Vagina (tissue), 2 donors: ENCODE results near the gene CISD3. TPM values are rescaled to one million over a fixed set of nuclear protein-coding genes. Genes with fewer than 3 reads are reported as not detected.

Source experiments
- DNase-seq, 2 donors: peaks; one replicate each; pipeline ENCODE4 v3.0.0-alpha.2; 2017; ENCODE audit errors: extremely low spot score in 2 of 2
- H3K27ac ChIP-seq: fragments of 200-600 bp; sonication (generic); one replicate; pipeline ENCODE4 v1.5.1; 2019
- H3K27me3 ChIP-seq: fragments of 200-600 bp; sonication (generic); one replicate; pipeline ENCODE4 v1.5.1; 2019
- H3K36me3 ChIP-seq, 2 donors: fragments of 200-600 bp; sonication (generic); one replicate each; pipeline ENCODE4 v1.5.1; 2017 to 2019
- H3K4me1 ChIP-seq: fragments of 200-600 bp; sonication (generic); one replicate; pipeline ENCODE4 v1.5.1; 2019
- H3K4me3 ChIP-seq, 2 donors: fragments of 200-600 bp; sonication (generic); 1 replicate in 1 of 2; 2 replicates in 1 of 2; pipeline ENCODE4 v1.5.1; 2016 to 2019
- H3K9me3 ChIP-seq: fragments of 200-600 bp; sonication (generic); one replicate; pipeline ENCODE4 v1.5.1; 2019
- POLR2A ChIP-seq, 2 donors: fragments of 450-650 bp; IDR thresholded peaks; one replicate each; pipeline ENCODE4 v1.6.1; 2017; ENCODE audit warnings: antibody characterized with exemption in 2 of 2, mild to moderate bottlenecking in 2 of 2, moderate library complexity in 2 of 2
- POLR2AphosphoS5 ChIP-seq, 2 donors: sonication (generic); formaldehyde crosslinking; IDR thresholded peaks; one replicate each; pipeline ENCODE4 v1.9.0; 2017; ENCODE audit warnings: antibody characterized with exemption in 2 of 2, mild to moderate bottlenecking in 2 of 2, low read depth in 1 of 2; ENCODE audit not compliant: insufficient read depth in 1 of 2
- intact Hi-C: fragments of 100-400 bp; cut with DNase I; formaldehyde crosslinking; loops from one replicate; pipeline ENCODE4 v1.15.1; 2023
- total RNA-seq: library from RNA; depleted of rRNA; stranded (reverse); fragments of >200 nt; gene quantifications from one replicate; pipeline ENCODE4 v1.2.3, GENCODE V29; 2016
- TF ChIP-seq, protein P1 (sequence below), 3 experiments: fragments of 450-650 bp in 2 of 3; fragments of 200-600 bp in 1 of 3; sonication (generic) in 1 of 3; IDR thresholded peaks; one replicate each; pipeline ENCODE4 v1.5.1; 2017 to 2019; ENCODE audit warnings: antibody characterized with exemption in 3 of 3, mild to moderate bottlenecking in 2 of 3, moderate library complexity in 2 of 3

CISD3 gene
- total RNA-seq, 1 donor from 2014 or later, result 12.8 TPM

DNA sequence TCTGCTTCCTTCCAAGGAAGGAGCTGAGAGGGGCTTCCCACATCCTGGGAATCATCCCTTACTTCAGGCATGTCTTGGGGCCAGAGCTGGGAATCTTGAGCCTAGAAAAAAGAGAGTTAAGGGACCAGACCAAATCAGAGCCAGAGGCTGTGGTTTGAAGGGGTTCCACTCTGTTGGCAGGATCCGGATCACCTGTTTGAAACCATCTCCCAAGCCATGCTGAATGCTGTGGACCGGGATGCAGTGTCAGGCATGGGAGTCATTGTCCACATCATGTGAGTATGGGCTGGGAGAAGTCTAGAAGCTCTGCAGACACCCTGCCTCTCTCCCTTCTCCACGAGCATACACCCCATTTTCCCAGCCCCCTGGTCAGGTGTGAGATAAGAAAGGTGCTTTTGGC is 32.1 kb downstream of the CISD3 start:
- Histone ChIP-seq H3K36me3 (peaks cover 0 to 88% of the 10 kb centered on the region in 2 donors), H3K27ac (no peak overlapping the region), H3K9me3 (no peaks in the 10 kb centered on the region), H3K27me3 (no peaks in the 10 kb centered on the region), H3K4me3 (no peak overlapping the region), H3K4me1 (no peaks in the 10 kb centered on the region)
- TF ChIP-seq POLR2A (IDR thresholded peaks at IDR 0.05) (no peak), POLR2AphosphoS5 (IDR thresholded peaks at IDR 0.05; ENCODE audit: insufficient read depth in 1 of 2, low read depth in 1 of 2) (no peak)
- TF ChIP-seq, protein P1, sequence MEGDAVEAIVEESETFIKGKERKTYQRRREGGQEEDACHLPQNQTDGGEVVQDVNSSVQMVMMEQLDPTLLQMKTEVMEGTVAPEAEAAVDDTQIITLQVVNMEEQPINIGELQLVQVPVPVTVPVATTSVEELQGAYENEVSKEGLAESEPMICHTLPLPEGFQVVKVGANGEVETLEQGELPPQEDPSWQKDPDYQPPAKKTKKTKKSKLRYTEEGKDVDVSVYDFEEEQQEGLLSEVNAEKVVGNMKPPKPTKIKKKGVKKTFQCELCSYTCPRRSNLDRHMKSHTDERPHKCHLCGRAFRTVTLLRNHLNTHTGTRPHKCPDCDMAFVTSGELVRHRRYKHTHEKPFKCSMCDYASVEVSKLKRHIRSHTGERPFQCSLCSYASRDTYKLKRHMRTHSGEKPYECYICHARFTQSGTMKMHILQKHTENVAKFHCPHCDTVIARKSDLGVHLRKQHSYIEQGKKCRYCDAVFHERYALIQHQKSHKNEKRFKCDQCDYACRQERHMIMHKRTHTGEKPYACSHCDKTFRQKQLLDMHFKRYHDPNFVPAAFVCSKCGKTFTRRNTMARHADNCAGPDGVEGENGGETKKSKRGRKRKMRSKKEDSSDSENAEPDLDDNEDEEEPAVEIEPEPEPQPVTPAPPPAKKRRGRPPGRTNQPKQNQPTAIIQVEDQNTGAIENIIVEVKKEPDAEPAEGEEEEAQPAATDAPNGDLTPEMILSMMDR (IDR thresholded peaks at IDR 0.05), result no peak
- intact Hi-C loops, result no loop called here
- DNase-seq, result no peak

DNA sequence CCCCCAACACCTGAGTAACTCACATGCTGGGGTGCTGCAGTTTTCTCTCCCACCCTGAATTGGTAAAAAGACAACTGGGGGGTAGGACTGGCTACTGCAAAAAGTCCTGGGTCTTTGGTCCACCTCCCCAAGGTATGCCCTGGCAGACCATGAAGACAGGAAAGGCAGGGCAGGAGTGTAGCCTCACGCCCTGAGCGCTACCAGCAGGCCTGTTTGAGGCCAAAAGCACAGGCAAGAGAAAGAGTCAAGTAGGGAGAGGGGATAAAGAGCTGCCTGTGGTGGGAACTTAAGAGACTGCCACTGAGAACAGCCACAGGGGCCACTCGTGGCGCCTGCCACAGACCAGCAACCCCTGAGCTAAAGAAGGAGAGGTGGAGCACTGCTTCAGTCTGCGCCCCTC is 36.2 kb downstream of the CISD3 start:
- Histone ChIP-seq H3K4me1 (no peaks in the 10 kb centered on the region), H3K36me3 (peaks cover 0 to 87% of the 10 kb centered on the region in 2 donors), H3K27me3 (no peaks in the 10 kb centered on the region), H3K4me3 (no peak overlapping the region), H3K27ac (no peak overlapping the region), H3K9me3 (no peaks in the 10 kb centered on the region)
- intact Hi-C loops, result no loop called here
- no peak for DNase-seq
- TF ChIP-seq, protein P1 (IDR thresholded peaks at IDR 0.05), result no peak
- TF ChIP-seq POLR2AphosphoS5 (IDR thresholded peaks at IDR 0.05; ENCODE audit: insufficient read depth in 1 of 2, low read depth in 1 of 2), result no peak

DNA sequence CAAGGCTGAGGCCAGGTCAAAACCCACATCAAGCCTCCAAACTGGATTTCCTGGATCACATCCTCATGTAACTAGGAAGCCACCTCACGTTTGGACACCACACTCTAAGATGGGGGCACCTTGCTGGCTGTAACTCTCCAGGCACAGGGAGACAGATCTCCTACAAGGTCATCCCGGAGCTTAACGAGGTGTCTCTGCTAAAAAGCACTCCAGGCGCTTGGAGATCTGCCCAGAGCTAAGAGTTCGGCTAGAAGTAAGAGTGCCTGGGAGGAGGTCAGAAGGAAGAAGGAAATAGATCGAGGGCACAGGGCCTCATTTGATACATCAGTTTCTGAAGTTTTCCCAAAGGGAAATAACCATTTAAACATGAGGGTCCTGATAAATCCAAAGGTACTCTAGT is 38.3 kb downstream of the CISD3 start:
- no peak overlapping the region for H3K4me3 ChIP-seq
- no peaks in the 10 kb centered on the region for H3K4me1 ChIP-seq
- TF ChIP-seq POLR2AphosphoS5 (IDR thresholded peaks at IDR 0.05; ENCODE audit: insufficient read depth in 1 of 2, low read depth in 1 of 2), result no peak
- TF ChIP-seq, protein P1 (IDR thresholded peaks at IDR 0.05), result no peak
- no peak for TF ChIP-seq POLR2A (IDR thresholded peaks at IDR 0.05)
- no peaks in the 10 kb centered on the region for H3K9me3 ChIP-seq
- no peaks in the 10 kb centered on the region for H3K27me3 ChIP-seq
- intact Hi-C loops, result no loop called here
- H3K36me3 ChIP-seq, result peaks cover 0 to 94% of the 10 kb centered on the region in 2 donors
- no peak for DNase-seq
- H3K27ac ChIP-seq, result no peak overlapping the region

DNA sequence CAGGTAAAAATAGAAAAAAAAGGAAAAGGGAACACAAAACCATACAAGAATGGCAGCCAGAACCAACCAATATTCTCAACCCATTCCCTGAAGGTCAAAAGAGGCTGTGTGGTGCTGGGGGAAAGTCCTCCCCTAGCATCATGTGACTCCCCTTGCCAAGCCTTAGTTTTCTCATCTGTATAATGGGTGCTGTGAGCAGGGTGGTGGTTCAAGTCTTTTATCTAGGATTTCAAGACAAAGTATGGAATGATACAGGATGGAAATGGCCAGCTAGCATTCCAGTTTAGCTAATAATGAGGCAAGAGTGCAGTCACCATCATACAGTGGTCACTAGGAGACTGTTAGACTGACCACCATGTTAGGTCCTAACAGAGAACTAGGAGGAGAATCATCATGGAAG is 43.1 kb downstream of the CISD3 start:
- H3K27me3 ChIP-seq, result no peaks in the 10 kb centered on the region
- no peak overlapping the region for H3K4me3 ChIP-seq
- no peak overlapping the region for H3K27ac ChIP-seq
- intact Hi-C loops, result no loop called here
- no peaks in the 10 kb centered on the region for H3K4me1 ChIP-seq
- no peaks in the 10 kb centered on the region for H3K9me3 ChIP-seq
- TF ChIP-seq POLR2A (IDR thresholded peaks at IDR 0.05), result no peak
- DNase-seq, result no peak
- peaks cover 0 to 99% of the 10 kb centered on the region in 2 donors for H3K36me3 ChIP-seq

DNA sequence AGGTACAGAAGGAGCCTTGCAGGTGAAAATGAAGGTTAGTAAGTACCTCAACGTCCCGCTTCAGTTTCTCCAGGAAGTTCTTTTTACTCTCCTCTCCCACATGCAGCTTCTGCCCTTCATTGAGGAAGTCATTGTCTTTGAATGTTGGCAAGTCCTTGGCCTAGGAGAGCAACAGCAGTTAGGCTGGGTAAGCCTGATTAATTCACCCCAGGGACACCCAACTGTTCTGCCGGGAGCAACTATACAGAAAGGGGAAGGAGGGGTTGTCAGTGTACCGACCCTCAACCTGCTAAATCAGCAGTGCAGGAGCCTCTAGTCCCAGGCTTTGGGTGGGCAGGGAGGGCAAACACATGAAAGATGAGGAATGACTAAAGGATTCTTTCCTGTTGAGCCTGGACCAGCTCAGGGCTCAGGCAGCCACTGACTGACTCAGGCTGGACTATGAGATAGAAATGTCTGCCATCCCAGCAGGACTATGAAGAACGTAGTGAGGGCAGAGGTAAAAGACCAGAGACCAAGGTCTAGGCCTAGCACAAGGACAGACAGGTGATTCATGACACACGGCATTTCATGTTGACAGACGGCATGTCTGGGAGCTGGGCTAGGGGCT is 47.6 kb downstream of the CISD3 start:
- no peak overlapping the region for H3K27ac ChIP-seq
- H3K27me3 ChIP-seq, result no peaks in the 10 kb centered on the region
- H3K36me3 ChIP-seq, result peaks cover 0 to 93% of the 10 kb centered on the region in 2 donors
- TF ChIP-seq POLR2A (IDR thresholded peaks at IDR 0.05), result no peak
- no peak for TF ChIP-seq POLR2AphosphoS5 (IDR thresholded peaks at IDR 0.05; ENCODE audit: insufficient read depth in 1 of 2, low read depth in 1 of 2)
- TF ChIP-seq, protein P1 (IDR thresholded peaks at IDR 0.05), result no peak
- intact Hi-C loops, result no loop called here
- no peaks in the 10 kb centered on the region for H3K4me1 ChIP-seq
- H3K4me3 ChIP-seq, result no peak overlapping the region
- no peaks in the 10 kb centered on the region for H3K9me3 ChIP-seq
- DNase-seq, result no peak
